Measurements from ENCODE around the gene IQCH. TPM values are rescaled to one million over a fixed set of nuclear protein-coding genes. Genes with fewer than 3 reads are reported as not detected.
"Not testable (repeated sequence)": the region's sequence is repeated elsewhere in the genome, so short reads cannot be mapped to it uniquely, and the experiment has no call there.

The IQCH gene
- total and polyA plus RNA-seq, 8 donors: 1.4 to 3.4 (median 2.8) TPM

DNA sequence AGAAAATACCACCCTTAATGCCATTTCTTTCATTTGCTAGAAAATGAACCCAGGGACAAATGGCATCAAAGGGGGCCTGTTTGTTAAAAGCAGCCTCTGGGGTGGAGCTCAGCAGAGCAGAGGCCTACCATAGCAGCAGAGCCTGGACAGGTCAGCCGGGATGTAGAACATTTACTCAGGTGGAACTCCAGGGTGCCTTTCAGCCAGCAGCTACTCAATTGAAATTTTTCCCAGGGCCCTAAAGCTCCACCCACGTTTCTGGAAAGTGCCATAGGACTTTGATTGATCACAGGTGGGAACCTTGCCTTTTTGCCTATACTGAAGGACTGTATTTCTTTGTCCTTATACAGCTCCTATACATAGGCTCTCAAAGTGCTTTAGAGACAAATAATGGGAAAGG is 191.9 kb downstream of the IQCH start:
- Histone ChIP-seq H3K27ac (no peak overlapping the region), H3K9me3 (no peaks in the 10 kb centered on the region), H3K4me1 (no peaks in the 10 kb centered on the region), H3K4me3 (no peak overlapping the region), H3K27me3 (no peaks in the 10 kb centered on the region), H3K36me3 (no peaks in the 10 kb centered on the region)
- intact Hi-C loops (cut with DNase I): no loop called here
- no peak for ATAC-seq
- TF ChIP-seq, protein P1, sequence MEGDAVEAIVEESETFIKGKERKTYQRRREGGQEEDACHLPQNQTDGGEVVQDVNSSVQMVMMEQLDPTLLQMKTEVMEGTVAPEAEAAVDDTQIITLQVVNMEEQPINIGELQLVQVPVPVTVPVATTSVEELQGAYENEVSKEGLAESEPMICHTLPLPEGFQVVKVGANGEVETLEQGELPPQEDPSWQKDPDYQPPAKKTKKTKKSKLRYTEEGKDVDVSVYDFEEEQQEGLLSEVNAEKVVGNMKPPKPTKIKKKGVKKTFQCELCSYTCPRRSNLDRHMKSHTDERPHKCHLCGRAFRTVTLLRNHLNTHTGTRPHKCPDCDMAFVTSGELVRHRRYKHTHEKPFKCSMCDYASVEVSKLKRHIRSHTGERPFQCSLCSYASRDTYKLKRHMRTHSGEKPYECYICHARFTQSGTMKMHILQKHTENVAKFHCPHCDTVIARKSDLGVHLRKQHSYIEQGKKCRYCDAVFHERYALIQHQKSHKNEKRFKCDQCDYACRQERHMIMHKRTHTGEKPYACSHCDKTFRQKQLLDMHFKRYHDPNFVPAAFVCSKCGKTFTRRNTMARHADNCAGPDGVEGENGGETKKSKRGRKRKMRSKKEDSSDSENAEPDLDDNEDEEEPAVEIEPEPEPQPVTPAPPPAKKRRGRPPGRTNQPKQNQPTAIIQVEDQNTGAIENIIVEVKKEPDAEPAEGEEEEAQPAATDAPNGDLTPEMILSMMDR (IDR thresholded peaks at IDR 0.05): no peak
- no peak for DNase-seq

DNA sequence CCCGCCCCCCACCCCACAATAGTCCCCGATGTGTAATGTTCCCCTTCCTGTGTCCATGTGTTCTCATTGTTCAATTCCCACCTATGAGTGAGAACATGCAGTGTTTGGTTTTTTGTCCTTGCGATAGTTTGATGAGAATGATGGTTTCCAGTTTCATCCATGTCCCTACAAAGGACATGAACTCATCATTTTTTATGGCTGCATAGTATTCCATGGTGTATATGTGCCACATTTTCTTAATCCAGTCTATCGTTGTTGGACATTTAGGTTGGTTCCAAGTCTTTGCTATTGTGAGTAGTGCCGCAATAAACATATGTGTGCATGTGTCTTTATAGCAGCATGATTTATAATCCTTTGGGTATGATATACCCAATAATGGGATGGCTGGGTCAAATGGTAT is 193.8 kb downstream of the IQCH start:
- H3K9me3 ChIP-seq; intact Hi-C loops (cut with DNase I); H3K27me3 ChIP-seq; ATAC-seq; H3K36me3 ChIP-seq; DNase-seq; H3K27ac ChIP-seq; H3K4me1 ChIP-seq; H3K4me3 ChIP-seq: not testable (repeated sequence)

DNA sequence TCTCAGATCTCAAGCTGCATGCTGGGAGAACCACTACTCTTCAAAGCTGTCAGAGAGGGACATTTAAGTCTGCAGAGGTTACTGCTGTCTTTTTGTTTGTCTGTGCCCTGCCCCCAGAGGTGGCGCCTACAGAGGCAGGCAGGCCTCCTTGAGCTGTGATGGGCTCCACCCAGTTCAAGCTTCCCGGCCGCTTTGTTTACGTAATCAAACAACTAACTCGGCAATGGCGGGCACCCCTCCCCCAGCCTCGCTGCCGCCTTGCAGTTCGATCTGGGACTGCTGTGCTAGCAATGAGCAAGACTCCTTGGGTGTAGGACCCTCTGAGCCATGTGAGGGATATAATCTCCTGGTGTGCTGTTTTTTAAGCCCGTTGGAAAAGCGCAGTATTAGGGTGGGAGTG is 199.1 kb downstream of the IQCH start:
- H3K27ac ChIP-seq; H3K27me3 ChIP-seq; intact Hi-C loops (cut with DNase I); ATAC-seq; H3K4me3 ChIP-seq; H3K4me1 ChIP-seq; DNase-seq; H3K9me3 ChIP-seq; H3K36me3 ChIP-seq: not testable (repeated sequence)

DNA sequence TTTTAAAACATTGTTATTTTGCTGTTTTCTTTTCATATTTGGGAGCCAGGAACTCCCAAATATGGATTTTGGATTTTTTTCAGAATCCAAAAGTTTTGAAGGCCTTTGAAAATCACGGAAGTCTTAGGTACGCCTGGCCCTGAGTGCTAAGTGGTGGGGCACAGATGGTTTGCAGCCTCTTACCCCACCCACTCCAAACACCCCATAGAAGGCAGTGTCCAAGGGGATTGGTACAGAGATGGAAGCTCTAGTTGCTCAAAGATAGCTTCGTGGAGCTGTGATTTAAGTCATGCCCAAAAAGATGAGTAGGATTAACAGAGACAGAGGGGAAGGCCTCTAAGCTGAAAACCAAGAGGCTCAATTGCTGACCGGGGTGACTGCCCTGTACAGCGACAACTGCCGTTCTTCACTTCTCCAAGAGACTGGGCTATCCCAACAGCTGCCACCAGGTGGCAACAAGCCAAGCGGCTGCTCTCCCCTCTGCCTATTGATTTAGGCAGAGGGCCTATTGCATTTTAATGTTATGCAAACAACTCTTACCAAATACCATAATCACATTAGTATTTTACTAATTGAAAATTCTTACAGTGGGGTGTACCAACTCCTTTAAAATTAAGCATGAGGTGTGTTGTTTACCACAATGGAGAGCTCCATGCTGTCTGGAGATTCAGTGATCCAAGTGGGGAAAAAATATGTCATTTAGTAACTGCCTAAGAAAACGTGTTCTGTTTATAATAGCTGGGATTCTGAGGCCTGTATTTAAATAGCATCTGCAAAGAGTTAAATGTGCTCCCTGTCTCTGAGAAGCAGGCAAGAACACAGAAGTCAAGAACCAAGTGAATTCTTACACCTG is 202.3 kb downstream of the IQCH start:
- no peaks in the 10 kb centered on the region for H3K27me3 ChIP-seq
- H3K36me3 ChIP-seq: no peaks in the 10 kb centered on the region
- H3K4me3 ChIP-seq: no peak overlapping the region
- intact Hi-C loops (cut with DNase I): loop anchor here in 1 of 2 donors (2.0 kb wide), 1 partner anchor 380 kb away; no protein-coding TSS in a partner anchor
- TF ChIP-seq, protein P1 (IDR thresholded peaks at IDR 0.05): peak; percentile 77 to 89
- no peak overlapping the region for H3K27ac ChIP-seq
- ATAC-seq: peak; percentile 98
- H3K9me3 ChIP-seq: no peaks in the 10 kb centered on the region
- H3K4me1 ChIP-seq: peaks cover 0 to 5% of the 10 kb centered on the region in 2 donors
- DNase-seq: peak; percentile 59 to 91 (median 78)

DNA sequence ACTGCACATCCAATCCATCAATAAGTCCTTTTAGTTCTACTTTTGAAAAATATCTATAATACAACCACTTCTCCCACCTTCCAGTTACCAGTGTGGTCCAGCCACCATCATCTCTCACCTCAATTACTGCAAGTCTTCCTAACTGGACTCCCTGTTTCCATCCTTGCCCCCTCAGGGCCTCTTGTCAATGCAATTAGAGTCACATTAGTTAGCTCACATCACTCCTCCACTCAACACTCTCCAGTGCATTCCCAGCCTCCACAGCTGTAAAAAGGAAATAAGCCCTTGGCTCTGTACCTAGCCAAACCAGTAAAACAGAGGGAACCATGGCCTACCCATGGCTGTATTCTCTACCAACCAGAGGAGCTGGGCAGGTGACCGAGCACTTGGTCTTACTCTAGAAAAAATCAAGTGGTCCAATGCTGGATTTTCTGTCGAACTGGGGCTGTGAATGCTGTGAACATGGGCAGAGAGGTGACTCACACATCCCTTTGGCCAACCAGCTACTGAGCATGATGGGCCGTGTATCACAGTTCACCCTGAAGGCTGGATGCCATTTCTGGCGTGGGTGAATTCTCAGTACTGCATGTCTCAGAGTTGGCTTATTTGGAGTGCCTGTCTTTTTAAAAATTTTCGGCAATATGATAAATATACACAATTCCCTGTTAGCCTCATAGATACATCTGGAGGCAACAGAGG is 203.9 kb downstream of the IQCH start:
- intact Hi-C loops (cut with DNase I): no loop called here
- no peak overlapping the region for H3K4me3 ChIP-seq
- peaks cover 0 to 5% of the 10 kb centered on the region in 2 donors for H3K4me1 ChIP-seq
- no peaks in the 10 kb centered on the region for H3K9me3 ChIP-seq
- no peak for DNase-seq
- no peak for ATAC-seq
- H3K27me3 ChIP-seq: no peaks in the 10 kb centered on the region
- no peak overlapping the region for H3K27ac ChIP-seq
- no peaks in the 10 kb centered on the region for H3K36me3 ChIP-seq
- TF ChIP-seq, protein P1 (IDR thresholded peaks at IDR 0.05): no peak

DNA sequence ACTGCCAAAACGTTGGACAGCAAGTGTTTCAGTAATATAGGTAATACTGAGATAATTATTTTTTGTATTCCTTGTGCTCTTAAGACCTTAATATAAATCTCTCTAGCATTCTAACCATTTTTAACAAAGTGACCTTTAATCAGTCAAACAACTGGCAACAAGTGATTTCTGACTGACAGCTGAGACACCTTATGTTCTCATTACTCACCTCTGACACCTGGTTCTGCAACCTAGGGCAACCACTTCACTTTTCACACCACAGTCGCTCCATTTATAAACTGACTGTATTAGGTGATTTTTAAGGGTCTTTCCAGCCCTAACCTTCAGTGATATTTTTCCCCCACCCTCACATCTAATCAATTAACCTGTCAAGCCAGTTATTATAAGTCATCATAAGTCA is 205.9 kb downstream of the IQCH start:
- TF ChIP-seq, protein P1 (IDR thresholded peaks at IDR 0.05): no peak
- Histone ChIP-seq H3K27me3 (no peaks in the 10 kb centered on the region), H3K4me3 (no peak overlapping the region), H3K36me3 (no peaks in the 10 kb centered on the region), H3K9me3 (no peaks in the 10 kb centered on the region), H3K4me1 (peaks cover 0 to 5% of the 10 kb centered on the region in 2 donors), H3K27ac (no peak overlapping the region)
- intact Hi-C loops (cut with DNase I): no loop called here
- ATAC-seq (no peak), DNase-seq (no peak)

Measured in left lung (tissue), 10 donors.